K562 (cell line): ENCODE results near the gene HHIPL2. TPM values are rescaled to one million over a fixed set of nuclear protein-coding genes. Genes with fewer than 3 reads are reported as not detected.

Experiments used
- ARHGAP35 ChIP-seq: fragments of 450-650 bp; IDR thresholded peaks from 2 replicates; pipeline ENCODE4 v1.6.1; 2018; ENCODE audit not compliant: partially characterized antibody
- ATF7 ChIP-seq: fragments of 450-650 bp; IDR thresholded peaks from 2 replicates; pipeline ENCODE4 v1.7.1; 2014; ENCODE audit warnings: mild to moderate bottlenecking, moderate library complexity
- ERF ChIP-seq: fragments of 450-650 bp; formaldehyde crosslinking; IDR thresholded peaks from 2 replicates; pipeline ENCODE4 v1.4.0; 2020; ENCODE audit warnings: mild to moderate bottlenecking, mixed read lengths
- GTF2F1 ChIP-seq: IDR thresholded peaks from 2 replicates; pipeline ENCODE4 v1.6.1; 2011; ENCODE audit warnings: low read depth, low read length, improper control_type of control experiment
- HNRNPH1 ChIP-seq: fragments of 200-400 bp; formaldehyde crosslinking; optimal IDR thresholded peaks from 2 replicates; pipeline ENCODE3; 2017; ENCODE audit warnings: low read depth, mild to moderate bottlenecking, low read length, moderate library complexity
- RFX7 ChIP-seq: fragments of 250-450 bp; sonication (Bioruptor Pico); IDR thresholded peaks from 2 replicates; pipeline ENCODE4 v1.5.1; 2021; ENCODE audit warnings: mild to moderate bottlenecking
- SREBF1 ChIP-seq: fragments of 150-350 bp; IDR thresholded peaks from 2 replicates; pipeline ENCODE4 v1.6.1; 2014; ENCODE audit warnings: antibody characterized with exemption, low read depth, low read length, borderline replicate concordance
- TCF7 ChIP-seq: sonication (generic); IDR thresholded peaks from 2 replicates; pipeline ENCODE4 v1.6.1; 2016; ENCODE audit warnings: antibody characterized with exemption, borderline replicate concordance
- ZNF75A ChIP-seq: fragments of 450-650 bp; formaldehyde crosslinking; IDR thresholded peaks from 2 replicates; pipeline ENCODE4 v1.4.0; 2020; ENCODE audit warnings: mild to moderate bottlenecking
- polyA plus RNA-seq, 8 experiments: library from polyadenylated mRNA; depleted of rRNA in 4 of 8; stranded (reverse) in 5 of 8; unstranded in 3 of 8; fragments of >200 nt; fragmentation: Nextera tagmentation in 2 of 8; fragmentation: Illumina TruSeq in 1 of 8; extraction: Ambion mirVana in 2 of 8; extraction: Trizol in 1 of 8; gene quantifications; 2 replicates each; pipeline versions ENCODE4 v1.2.1 to v1.2.3, GENCODE V29; 2011 to 2014; ENCODE audit warnings: inconsistent platforms in 1 of 8, missing spikeins in 1 of 8
- total RNA-seq, 7 experiments: library from RNA; depleted of rRNA in 6 of 7; stranded (reverse); fragments of >200 nt in 6 of 7; fragmentation: Illumina TruSeq in 2 of 7; extraction: Trizol in 2 of 7; gene quantifications; 2 replicates each; pipeline versions ENCODE4 v1.2.1 to v1.2.3, GENCODE V29; 2011 to 2021; ENCODE audit warnings: low replicate concordance in 1 of 7
- TF ChIP-seq, protein P1 (sequence below): fragments of 450-650 bp; IDR thresholded peaks from one replicate; pipeline ENCODE4 v1.6.1; 2018; ENCODE audit warnings: mild to moderate bottlenecking, moderate library complexity; ENCODE audit not compliant: partially characterized antibody
- TF ChIP-seq, protein P2 (sequence below): sonication (generic); formaldehyde crosslinking; IDR thresholded peaks from 2 replicates; pipeline ENCODE4 v1.8.0; 2022; ENCODE audit warnings: mild to moderate bottlenecking, missing genetic modification reagents

The HHIPL2 gene
- total and polyA plus RNA-seq, 9 of the 15 experiments (the other 6 are each of a cell fraction or from before 2014, with no cell fraction given), result 0.05 to 0.60 (median 0.20) TPM; not detected in 1

DNA sequence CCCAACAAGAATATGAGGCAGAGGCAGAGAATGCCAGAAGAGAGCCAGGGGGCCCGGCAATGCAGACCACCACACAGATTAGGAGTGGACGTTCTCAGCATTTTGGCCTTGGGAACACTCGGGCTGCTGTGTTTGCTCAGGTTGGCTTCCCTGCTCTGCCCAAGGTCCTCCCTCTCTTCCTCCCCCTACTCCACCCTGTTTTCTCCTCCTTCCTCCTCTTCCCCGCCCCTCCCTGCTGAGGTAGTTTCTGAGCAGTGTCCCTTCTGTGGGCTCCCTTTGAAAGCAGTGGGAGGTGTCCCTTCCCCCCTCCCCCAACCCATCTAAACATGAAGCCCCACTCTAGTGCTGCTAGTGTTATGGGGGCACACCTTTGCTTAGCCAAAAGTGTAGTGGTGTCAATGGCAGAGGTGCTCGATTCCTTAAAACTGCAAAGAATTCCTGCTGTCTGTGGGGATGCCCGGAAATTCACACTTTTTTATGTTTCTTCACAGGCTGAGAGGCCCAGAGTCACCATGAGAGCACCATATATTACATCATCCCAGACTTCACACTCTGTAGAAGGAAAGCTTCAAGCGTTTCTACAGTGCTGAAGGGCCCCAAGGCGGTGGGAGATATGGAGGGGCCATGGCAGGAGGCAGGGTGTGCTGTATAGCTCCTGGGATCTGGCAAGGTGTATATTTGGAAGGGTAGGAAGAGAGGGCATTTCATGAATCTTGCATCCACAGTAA, at the start of gene HHIPL2 (continued):
- peak; percentile 20; the same call in 1 of the 2 replicates for TF ChIP-seq ATF7
- no peak for TF ChIP-seq SREBF1
- no peak for TF ChIP-seq ARHGAP35
- no peak for TF ChIP-seq ZNF75A (CRISPR knock-in tag)
- no peak for TF ChIP-seq HNRNPH1
- TF ChIP-seq GTF2F1, result no peak
- TF ChIP-seq RFX7 (CRISPR knock-in tag), result no peak
- no peak for TF ChIP-seq ERF (CRISPR knock-in tag)
- TF ChIP-seq, protein P1, sequence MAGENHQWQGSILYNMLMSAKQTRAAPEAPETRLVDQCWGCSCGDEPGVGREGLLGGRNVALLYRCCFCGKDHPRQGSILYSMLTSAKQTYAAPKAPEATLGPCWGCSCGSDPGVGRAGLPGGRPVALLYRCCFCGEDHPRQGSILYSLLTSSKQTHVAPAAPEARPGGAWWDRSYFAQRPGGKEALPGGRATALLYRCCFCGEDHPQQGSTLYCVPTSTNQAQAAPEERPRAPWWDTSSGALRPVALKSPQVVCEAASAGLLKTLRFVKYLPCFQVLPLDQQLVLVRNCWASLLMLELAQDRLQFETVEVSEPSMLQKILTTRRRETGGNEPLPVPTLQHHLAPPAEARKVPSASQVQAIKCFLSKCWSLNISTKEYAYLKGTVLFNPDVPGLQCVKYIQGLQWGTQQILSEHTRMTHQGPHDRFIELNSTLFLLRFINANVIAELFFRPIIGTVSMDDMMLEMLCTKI, result no peak
- TF ChIP-seq TCF7, result no peak
- TF ChIP-seq, protein P2, sequence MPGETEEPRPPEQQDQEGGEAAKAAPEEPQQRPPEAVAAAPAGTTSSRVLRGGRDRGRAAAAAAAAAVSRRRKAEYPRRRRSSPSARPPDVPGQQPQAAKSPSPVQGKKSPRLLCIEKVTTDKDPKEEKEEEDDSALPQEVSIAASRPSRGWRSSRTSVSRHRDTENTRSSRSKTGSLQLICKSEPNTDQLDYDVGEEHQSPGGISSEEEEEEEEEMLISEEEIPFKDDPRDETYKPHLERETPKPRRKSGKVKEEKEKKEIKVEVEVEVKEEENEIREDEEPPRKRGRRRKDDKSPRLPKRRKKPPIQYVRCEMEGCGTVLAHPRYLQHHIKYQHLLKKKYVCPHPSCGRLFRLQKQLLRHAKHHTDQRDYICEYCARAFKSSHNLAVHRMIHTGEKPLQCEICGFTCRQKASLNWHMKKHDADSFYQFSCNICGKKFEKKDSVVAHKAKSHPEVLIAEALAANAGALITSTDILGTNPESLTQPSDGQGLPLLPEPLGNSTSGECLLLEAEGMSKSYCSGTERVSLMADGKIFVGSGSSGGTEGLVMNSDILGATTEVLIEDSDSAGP (CRISPR knock-in tag), result no peak
